Mesendoderm (in vitro differentiated cells): ENCODE data around the gene MYO1G.
A peak's percentile ranks its signal among the peaks of the same experiment; 100 is the strongest.

ENCODE experiments used
- DNase-seq: peaks from one replicate; pipeline ENCODE4 v3.0.0; 2013
- H2AK5ac ChIP-seq: 2 replicates; pipeline ENCODE4 v1.6.1; 2013; ENCODE audit warnings: low read length, inconsistent platforms
- H2BK120ac ChIP-seq: 2 replicates; pipeline ENCODE4 v1.6.1; 2013; ENCODE audit warnings: low read depth, mild to moderate bottlenecking, low read length, moderate library complexity, mixed read lengths
- H2BK15ac ChIP-seq: replicated peaks from 2 replicates; pipeline ENCODE4 v1.6.1; 2013; ENCODE audit warnings: low read depth, mild to moderate bottlenecking, moderate library complexity
- H2BK5ac ChIP-seq: 2 replicates; pipeline ENCODE4 v1.6.1; 2013; ENCODE audit warnings: low read length, inconsistent platforms
- H3K18ac ChIP-seq: 2 replicates; pipeline ENCODE4 v1.6.1; 2013; ENCODE audit warnings: mild to moderate bottlenecking, low read length, mixed read lengths
- H3K23ac ChIP-seq: one replicate; pipeline ENCODE4 v1.6.1; 2013; ENCODE audit warnings: low read length
- H3K27ac ChIP-seq: 2 replicates; pipeline ENCODE4 v1.5.1; 2013; ENCODE audit warnings: low read depth, mild to moderate bottlenecking, inconsistent platforms, low read length, moderate library complexity
- H3K27me3 ChIP-seq: 2 replicates; pipeline ENCODE4 v1.6.1; 2013; ENCODE audit warnings: low read length, control low read depth, mild to moderate bottlenecking, inconsistent platforms; ENCODE audit not compliant: insufficient read depth, poor library complexity
- H3K36me3 ChIP-seq: 2 replicates; pipeline ENCODE4 v1.6.1; 2013; ENCODE audit warnings: low read length, inconsistent platforms; ENCODE audit not compliant: control insufficient read depth, insufficient read depth
- H3K4ac ChIP-seq: one replicate; pipeline ENCODE4 v1.6.1; 2013; ENCODE audit warnings: low read depth, mild to moderate bottlenecking, low read length, moderate library complexity
- H3K4me1 ChIP-seq: 2 replicates; pipeline ENCODE4 v1.6.1; 2013; ENCODE audit warnings: low read depth, low read length, inconsistent platforms; ENCODE audit not compliant: control insufficient read depth
- H3K4me2 ChIP-seq: 2 replicates; pipeline ENCODE4 v1.6.1; 2013; ENCODE audit warnings: low read length
- H3K4me3 ChIP-seq: 2 replicates; pipeline ENCODE4 v1.5.1; 2013; ENCODE audit warnings: mild to moderate bottlenecking, low read length
- H3K56ac ChIP-seq: one replicate; pipeline ENCODE4 v1.6.1; 2013; ENCODE audit warnings: low read length
- H3K79me1 ChIP-seq: 2 replicates; pipeline ENCODE4 v1.6.1; 2013; ENCODE audit warnings: low read length, inconsistent platforms
- H3K79me2 ChIP-seq: 2 replicates; pipeline ENCODE4 v1.6.1; 2013; ENCODE audit warnings: mild to moderate bottlenecking, low read length; ENCODE audit not compliant: control insufficient read depth, insufficient read depth
- H3K9ac ChIP-seq: 2 replicates; pipeline ENCODE4 v1.6.1; 2013; ENCODE audit warnings: low read length, inconsistent platforms
- H4K5ac ChIP-seq: one replicate; pipeline ENCODE4 v1.6.1; 2013; ENCODE audit warnings: low read length
- H4K8ac ChIP-seq: one replicate; pipeline ENCODE4 v1.6.1; 2013; ENCODE audit warnings: low read depth, mild to moderate bottlenecking, control low read depth, low read length, moderate library complexity
- WGBS: extraction: QIAGEN DNeasy Blood & Tissue Kit; methylation state at CpG from one replicate; pipeline ENCODE4 v1.1.7; 2013; ENCODE audit warnings: low lambda C conversion rate, missing lambda C conversion rate; ENCODE audit not compliant: insufficient coverage; ENCODE audit errors: extremely low coverage; 5-methylcytosine and 5-hydroxymethylcytosine counted together

Gene MYO1G

DNA sequence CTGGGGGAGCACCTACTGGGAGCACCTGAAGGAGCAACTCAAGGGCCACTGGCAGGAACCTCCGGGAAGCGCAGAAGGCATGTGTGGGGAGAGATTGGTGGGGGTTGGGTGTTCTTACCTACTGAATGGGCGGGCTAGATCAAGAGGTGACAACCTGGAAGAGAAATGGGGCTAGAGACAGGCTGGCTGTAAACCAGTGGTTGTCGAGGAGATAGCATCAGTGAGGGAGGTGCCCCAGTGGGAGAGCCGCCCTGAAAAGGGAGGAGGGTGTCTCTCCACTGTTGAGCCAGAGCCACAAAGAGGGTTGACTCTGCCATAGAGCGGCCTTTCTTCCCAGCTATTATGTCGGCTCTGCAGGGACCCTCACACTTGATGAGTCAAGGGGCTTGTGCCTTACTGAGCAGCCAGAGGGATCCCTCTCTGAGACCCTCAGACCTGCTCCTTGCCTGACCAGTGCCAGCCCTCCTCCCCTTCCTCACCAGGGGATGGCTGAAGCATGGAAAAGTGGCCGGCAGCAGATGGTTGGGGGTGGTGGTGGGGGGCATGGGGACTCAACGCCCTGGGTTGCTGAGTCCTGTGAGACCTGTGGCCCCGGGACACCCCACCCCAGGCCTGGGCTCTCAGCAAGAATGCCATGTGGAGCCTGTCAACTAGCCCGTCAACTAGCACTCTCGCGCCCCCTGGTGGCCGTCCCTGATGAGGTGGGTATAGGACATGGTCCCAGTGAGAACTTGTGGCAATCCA lies 57.0 kb downstream of the MYO1G start:
- no CpG with 5 or more reads among the region's 14 CpGs for whole genome bisulfite sequencing
- no peak overlapping the region for H3K18ac ChIP-seq
- no peaks in the 10 kb centered on the region for H3K79me1 ChIP-seq
- no peak overlapping the region for H2BK15ac ChIP-seq
- H3K23ac ChIP-seq: no peak overlapping the region
- no peaks in the 10 kb centered on the region for H3K79me2 ChIP-seq
- H3K4me2 ChIP-seq: no peak overlapping the region
- no peaks in the 10 kb centered on the region for H3K27me3 ChIP-seq
- DNase-seq: peak; percentile 79
- no peak overlapping the region for H2AK5ac ChIP-seq
- H3K27ac ChIP-seq: no peak overlapping the region
- H3K4ac ChIP-seq: no peak overlapping the region
- no peaks in the 10 kb centered on the region for H3K36me3 ChIP-seq
- no peak overlapping the region for H4K5ac ChIP-seq
- no peak overlapping the region for H3K4me3 ChIP-seq
- H4K8ac ChIP-seq: no peak overlapping the region
- no peak overlapping the region for H3K56ac ChIP-seq
- H2BK5ac ChIP-seq: no peak overlapping the region
- no peaks in the 10 kb centered on the region for H3K4me1 ChIP-seq
- no peak overlapping the region for H2BK120ac ChIP-seq
- H3K9ac ChIP-seq: no peak overlapping the region

DNA sequence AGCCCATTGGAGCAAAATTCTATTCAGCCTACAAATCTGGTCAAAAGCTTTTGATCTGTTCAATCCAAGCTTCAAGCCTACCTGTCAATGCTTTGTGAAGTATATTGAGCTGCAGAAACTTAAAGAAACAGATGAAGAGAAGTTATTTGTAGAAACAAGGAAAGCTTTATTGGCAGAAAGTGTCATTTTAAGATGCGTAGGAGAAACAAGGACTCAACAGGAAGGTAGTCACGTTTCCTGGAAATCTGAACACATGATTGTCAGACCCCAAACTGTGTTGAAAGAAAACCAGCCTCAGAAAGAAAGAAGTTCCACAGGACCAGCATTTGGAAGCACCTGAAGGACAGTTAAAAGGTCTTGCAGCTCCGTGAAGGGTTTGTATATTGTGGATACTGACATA lies 58.7 kb downstream of the MYO1G start:
- Histone ChIP-seq H3K4ac (no peak overlapping the region), H3K18ac (no peak overlapping the region), H2AK5ac (no peak overlapping the region), H3K79me2 (no peaks in the 10 kb centered on the region), H4K8ac (no peak overlapping the region), H3K79me1 (no peaks in the 10 kb centered on the region), H3K27ac (no peak overlapping the region), H3K36me3 (no peaks in the 10 kb centered on the region), H3K56ac (no peak overlapping the region), H3K27me3 (no peaks in the 10 kb centered on the region), H3K23ac (no peak overlapping the region), H2BK5ac (no peak overlapping the region), H3K4me1 (no peaks in the 10 kb centered on the region), H2BK15ac (no peak overlapping the region), H3K9ac (no peak overlapping the region), H2BK120ac (no peak overlapping the region), H3K4me2 (no peak overlapping the region), H4K5ac (no peak overlapping the region), H3K4me3 (no peak overlapping the region)
- no peak for DNase-seq
- no CpG with 5 or more reads among the region's 3 CpGs for WGBS

DNA sequence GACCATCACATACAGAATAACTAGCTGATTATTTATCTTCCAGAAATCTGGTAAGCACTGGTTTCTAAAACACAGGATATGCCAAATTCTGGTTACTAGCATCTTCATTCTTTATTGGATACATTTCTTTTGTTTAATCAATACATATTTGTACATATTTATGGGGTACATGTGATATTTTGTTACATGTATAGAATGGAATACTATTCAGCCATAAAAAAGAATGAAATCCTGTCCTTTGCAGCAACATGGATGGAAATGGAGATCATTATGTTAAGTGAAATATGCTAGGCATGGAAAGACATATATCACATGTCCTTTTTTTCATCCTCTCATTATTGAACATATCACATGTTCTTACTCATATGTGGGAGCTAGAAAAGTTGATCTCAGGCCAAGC lies 60.8 kb downstream of the MYO1G start:
- H3K79me1 ChIP-seq: no peaks in the 10 kb centered on the region
- no peak overlapping the region for H3K56ac ChIP-seq
- no peak overlapping the region for H3K18ac ChIP-seq
- H3K36me3 ChIP-seq: no peaks in the 10 kb centered on the region
- H4K5ac ChIP-seq: no peak overlapping the region
- no peak overlapping the region for H3K23ac ChIP-seq
- no peak overlapping the region for H2BK120ac ChIP-seq
- no peak overlapping the region for H3K4me2 ChIP-seq
- no peak overlapping the region for H3K9ac ChIP-seq
- no peak overlapping the region for H2BK15ac ChIP-seq
- H2AK5ac ChIP-seq: no peak overlapping the region
- H3K4ac ChIP-seq: no peak overlapping the region
- H3K79me2 ChIP-seq: no peaks in the 10 kb centered on the region
- H3K27me3 ChIP-seq: no peaks in the 10 kb centered on the region
- no peak overlapping the region for H3K27ac ChIP-seq
- H3K4me3 ChIP-seq: no peak overlapping the region
- H3K4me1 ChIP-seq: no peaks in the 10 kb centered on the region
- no peak overlapping the region for H2BK5ac ChIP-seq
- no peak for DNase-seq
- H4K8ac ChIP-seq: no peak overlapping the region

DNA sequence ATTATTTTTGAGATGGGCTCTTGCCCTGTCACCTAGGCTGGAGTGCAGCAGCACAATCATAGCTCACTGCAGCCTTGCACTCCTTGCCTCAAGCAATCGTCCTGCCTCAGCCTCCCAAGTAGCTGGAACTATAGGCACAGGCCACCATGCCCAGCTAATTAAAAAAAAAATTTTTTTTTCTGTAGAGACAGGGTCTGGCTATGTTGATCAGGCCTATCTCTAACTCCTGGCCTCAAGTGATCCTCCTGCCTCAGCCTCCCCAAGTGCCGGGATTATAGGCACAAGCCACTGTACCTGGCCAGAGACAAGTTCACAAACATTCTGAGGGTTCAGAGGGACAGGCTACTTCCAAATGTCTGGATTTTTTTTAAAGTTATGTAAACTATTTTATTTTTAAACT lies 61.4 kb downstream of the MYO1G start:
- Histone ChIP-seq H3K36me3 (no peaks in the 10 kb centered on the region), H3K79me2 (no peaks in the 10 kb centered on the region), H4K5ac (no peak overlapping the region), H3K56ac (no peak overlapping the region), H3K4me2 (no peak overlapping the region), H2AK5ac (no peak overlapping the region), H3K9ac (no peak overlapping the region), H2BK120ac (no peak overlapping the region), H3K27ac (no peak overlapping the region), H3K4ac (no peak overlapping the region), H3K4me3 (no peak overlapping the region), H2BK5ac (no peak overlapping the region), H2BK15ac (no peak overlapping the region), H3K18ac (no peak overlapping the region), H3K23ac (no peak overlapping the region), H3K79me1 (no peaks in the 10 kb centered on the region), H3K4me1 (no peaks in the 10 kb centered on the region), H4K8ac (no peak overlapping the region), H3K27me3 (no peaks in the 10 kb centered on the region)
- no CpG with 5 or more reads among the region's 2 CpGs for WGBS
- DNase-seq: no peak

DNA sequence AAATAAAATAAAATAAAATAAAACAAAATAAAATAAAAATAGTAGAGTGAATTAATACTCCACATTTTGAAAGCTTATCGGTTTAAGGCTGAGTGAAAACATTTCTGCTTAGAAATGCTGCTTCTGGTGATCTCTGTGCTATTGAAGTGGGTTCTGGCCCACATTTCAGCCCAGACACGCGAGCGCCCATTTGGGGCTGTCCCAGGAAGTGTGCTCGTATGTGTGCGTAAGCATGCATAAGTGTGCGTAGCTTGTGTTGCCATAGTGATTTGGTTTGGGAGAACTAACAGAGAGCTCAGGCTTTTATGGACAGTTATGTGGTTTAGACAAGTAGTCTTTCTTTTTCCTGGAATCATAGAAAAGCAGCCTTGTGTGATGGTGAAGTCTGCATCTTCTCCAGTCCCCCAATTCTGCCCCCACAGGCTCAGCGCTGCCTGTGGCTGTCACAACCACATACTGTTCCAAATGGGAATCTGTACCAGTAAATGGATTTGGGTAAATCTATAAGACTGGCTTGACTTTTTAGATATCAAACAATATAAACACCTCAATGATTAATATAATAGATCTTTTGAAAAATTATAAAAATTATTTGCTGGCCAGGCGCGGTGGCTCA lies 63.7 kb downstream of the MYO1G start:
- no peak for DNase-seq
- Histone ChIP-seq H3K27me3 (no peaks in the 10 kb centered on the region), H3K23ac (no peak overlapping the region), H3K4ac (no peak overlapping the region), H3K4me3 (no peak overlapping the region), H4K8ac (no peak overlapping the region), H2AK5ac (no peak overlapping the region), H3K27ac (no peak overlapping the region), H3K79me2 (no peaks in the 10 kb centered on the region), H3K4me2 (no peak overlapping the region), H2BK5ac (no peak overlapping the region), H2BK15ac (no peak overlapping the region), H3K4me1 (no peaks in the 10 kb centered on the region), H2BK120ac (no peak overlapping the region), H3K79me1 (no peaks in the 10 kb centered on the region), H4K5ac (no peak overlapping the region), H3K56ac (no peak overlapping the region), H3K36me3 (no peaks in the 10 kb centered on the region), H3K9ac (no peak overlapping the region), H3K18ac (no peak overlapping the region)
- WGBS: no CpG with 5 or more reads among the region's 10 CpGs
